Calu3 (cell line): ENCODE results near the gene IFT81. TPM values are rescaled to one million over a fixed set of nuclear protein-coding genes. Genes with fewer than 3 reads are reported as not detected.
A peak's percentile ranks its signal among the peaks of the same experiment; 100 is the strongest.

ENCODE experiments used
- BruUV-seq: library from RNA; stranded (reverse); fragments of 400-500 nt; replicated peaks from 2 replicates; lab custom pipeline; 2021; lab: Mats Ljungman, UMichigan
- CTCF ChIA-PET: fragments of 300-600 bp; sonication (Branson Sonifier 250); formaldehyde crosslinking; loops from one replicate; lab custom pipeline; 2022; ENCODE audit warnings: antibody characterized with exemption; lab: Charles Lee
- DNase-seq: peaks from one replicate; pipeline ENCODE4 v3.0.0; 2022
- H3K27ac Mint-ChIP-seq: one replicate; pipeline ENCODE4 v1.8.0; 2022; ENCODE audit warnings: mixed read lengths; ENCODE audit not compliant: unreplicated experiment
- H3K27me3 Mint-ChIP-seq: one replicate; pipeline ENCODE4 v1.8.0; 2022; ENCODE audit warnings: mixed read lengths; ENCODE audit not compliant: unreplicated experiment
- H3K36me3 Mint-ChIP-seq: one replicate; pipeline ENCODE4 v1.8.0; 2022; ENCODE audit warnings: mild to moderate bottlenecking, moderate library complexity, mixed read lengths; ENCODE audit not compliant: insufficient read depth, unreplicated experiment
- H3K4me1 Mint-ChIP-seq: one replicate; pipeline ENCODE4 v1.8.0; 2022; ENCODE audit warnings: mild to moderate bottlenecking, low read depth, mixed read lengths; ENCODE audit not compliant: unreplicated experiment
- H3K4me3 Mint-ChIP-seq: one replicate; pipeline ENCODE4 v1.8.0; 2022; ENCODE audit warnings: mild to moderate bottlenecking, low read depth, moderate library complexity, mixed read lengths; ENCODE audit not compliant: unreplicated experiment
- H3K9me3 Mint-ChIP-seq: one replicate; pipeline ENCODE4 v1.8.0; 2022; ENCODE audit warnings: low read depth, mixed read lengths; ENCODE audit not compliant: unreplicated experiment
- CTCF ChIP-seq: fragments of 200-600 bp; IDR thresholded peaks from one replicate; pipeline ENCODE4 v1.8.0; 2022; ENCODE audit warnings: antibody characterized with exemption; ENCODE audit not compliant: unreplicated experiment
- intact Hi-C: fragments of 100-400 bp; cut with micrococcal nuclease; formaldehyde crosslinking; loops from one replicate; pipeline ENCODE4 v1.10.0; 2022; ENCODE audit not compliant: unreplicated experiment
- total RNA-seq: library from RNA; stranded (reverse); gene quantifications from 2 replicates; pipeline ENCODE4 v1.2.3, GENCODE V29; 2022

IFT81 gene
- total RNA-seq, 1 experiment from 2014 or later: 16.4 TPM

GRCh38 chr12:110234331-110234751 is 110.2 kb downstream of the IFT81 start:
- intact Hi-C loops: no loop called here
- no peak overlapping the region for H3K27ac Mint-ChIP-seq

GRCh38 chr12:110234755-110235154 is 110.6 kb downstream of the IFT81 start:
- CTCF ChIA-PET: no interaction called here
- Mint-ChIP-seq H3K27ac (no peak overlapping the region), H3K27me3 (no peaks in the 10 kb centered on the region), H3K4me1 (peaks cover 22% of the 10 kb centered on the region), H3K36me3 (no peaks in the 10 kb centered on the region), H3K4me3 (no peak overlapping the region), H3K9me3 (no peaks in the 10 kb centered on the region)
- no peak for TF ChIP-seq CTCF
- DNase-seq: no peak
- BruUV-seq: no TSS peak
- intact Hi-C loops: no loop called here

More at GRCh38 chr12:110234331-110234751, 110.2 kb downstream of the IFT81 start:
- no peaks in the 10 kb centered on the region for H3K9me3 Mint-ChIP-seq
- H3K4me1 Mint-ChIP-seq: peaks cover 21% of the 10 kb centered on the region
- CTCF ChIA-PET: no interaction called here
- DNase-seq: no peak
- no peak overlapping the region for H3K4me3 Mint-ChIP-seq
- no peaks in the 10 kb centered on the region for H3K36me3 Mint-ChIP-seq
- no TSS peak for BruUV-seq
- H3K27me3 Mint-ChIP-seq: no peaks in the 10 kb centered on the region
- no peak for TF ChIP-seq CTCF

GRCh38 chr12:110235383-110235782 is 111.2 kb downstream of the IFT81 start:
- Mint-ChIP-seq H3K27ac (peak overlapping the region; percentile 44), H3K4me1 (peaks cover 28% of the 10 kb centered on the region)
- BruUV-seq: no TSS peak

GRCh38 chr12:110243227-110243626 is 119.1 kb downstream of the IFT81 start:
- H3K27me3 Mint-ChIP-seq: no peaks in the 10 kb centered on the region

More at GRCh38 chr12:110235383-110235782, 111.2 kb downstream of the IFT81 start:
- no peak for DNase-seq
- intact Hi-C loops: no loop called here
- H3K27me3 Mint-ChIP-seq: no peaks in the 10 kb centered on the region
- TF ChIP-seq CTCF: no peak
- no peak overlapping the region for H3K4me3 Mint-ChIP-seq
- no peaks in the 10 kb centered on the region for H3K9me3 Mint-ChIP-seq
- H3K36me3 Mint-ChIP-seq: no peaks in the 10 kb centered on the region
- CTCF ChIA-PET: no interaction called here

More at GRCh38 chr12:110243227-110243626, 119.1 kb downstream of the IFT81 start:
- Mint-ChIP-seq H3K9me3 (no peaks in the 10 kb centered on the region), H3K4me3 (no peak overlapping the region), H3K27ac (no peak overlapping the region), H3K36me3 (peaks cover 14% of the 10 kb centered on the region), H3K4me1 (peaks cover 34% of the 10 kb centered on the region)
- BruUV-seq: no TSS peak
- CTCF ChIA-PET: no interaction called here
- intact Hi-C loops: no loop called here
- no peak for DNase-seq
- TF ChIP-seq CTCF: no peak
